Stimulated activated CD4-positive, alpha-beta T cell treated with anti-CD3 and anti-CD28 coated beads, Interleukin-2, amount 100 ng/mL, for 48 hours (primary cell): ENCODE data around the gene PLAAT2.
"Not testable (repeated sequence)": the region's sequence is repeated elsewhere in the genome, so short reads cannot be mapped to it uniquely, and the experiment has no call there.

Source experiments
- DNase-seq, 2 donors: peaks; one replicate each; pipeline ENCODE4 v3.0.0-alpha.2; 2020

The PLAAT2 gene

DNA sequence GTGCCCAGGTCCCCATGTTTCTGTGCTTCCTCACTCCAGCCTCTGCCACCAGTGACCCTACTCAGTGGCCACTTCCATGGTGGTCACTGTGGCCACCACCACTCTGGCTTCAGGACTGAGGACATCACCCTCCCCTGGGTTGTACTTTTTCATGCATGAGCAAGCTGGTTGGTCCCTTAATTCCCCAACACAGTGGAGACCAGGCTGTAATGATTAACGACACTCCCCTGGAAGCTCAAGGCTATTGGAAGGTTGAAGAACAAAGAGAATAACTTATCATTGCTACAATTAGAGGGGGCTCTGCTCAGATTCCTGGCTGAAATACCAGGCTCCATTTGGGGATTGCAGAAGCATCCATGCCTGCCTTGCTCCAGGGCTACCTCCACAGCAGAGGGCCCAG lies 16.1 kb downstream of the PLAAT2 start:
- DNase-seq = no peak

DNA sequence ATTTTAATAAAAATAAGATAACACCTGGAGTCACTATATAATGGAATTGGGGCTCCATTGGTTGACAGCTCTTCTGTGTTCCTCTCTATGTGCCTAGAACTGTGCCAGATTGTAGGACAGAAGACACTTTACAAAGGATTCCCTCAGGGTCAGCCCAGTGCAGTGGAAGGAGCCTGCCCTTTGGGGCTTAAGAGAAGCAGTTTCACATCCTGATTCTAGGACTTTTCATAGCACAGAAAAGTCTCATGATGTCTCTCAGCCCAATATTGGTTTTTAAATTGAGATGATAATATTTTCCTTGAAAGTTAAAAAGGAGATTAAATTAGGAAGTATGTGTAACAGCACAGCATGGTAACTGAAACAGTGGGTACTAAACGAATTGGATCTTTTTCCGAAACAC lies 19.5 kb downstream of the PLAAT2 start:
- no peak for DNase-seq

DNA sequence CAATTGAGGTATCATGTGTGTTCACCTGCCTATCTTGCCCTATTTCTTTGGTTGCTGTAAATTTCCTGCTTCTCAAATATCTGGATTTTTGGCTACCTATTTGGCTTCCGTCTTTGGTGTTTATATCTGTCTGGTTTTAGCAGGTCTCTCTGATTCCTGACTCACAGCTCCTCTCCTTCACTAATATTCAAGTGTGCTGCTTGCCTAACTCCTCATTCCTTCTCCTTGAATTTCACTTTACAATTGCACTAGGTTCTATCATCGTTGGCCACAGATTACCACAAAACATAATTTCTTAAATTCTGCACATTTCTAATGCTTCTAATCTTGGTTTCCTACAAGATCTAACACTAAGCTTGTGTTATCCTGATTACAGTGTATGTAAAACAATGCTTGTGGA lies 20.7 kb downstream of the PLAAT2 start:
- not testable (repeated sequence) for DNase-seq

DNA sequence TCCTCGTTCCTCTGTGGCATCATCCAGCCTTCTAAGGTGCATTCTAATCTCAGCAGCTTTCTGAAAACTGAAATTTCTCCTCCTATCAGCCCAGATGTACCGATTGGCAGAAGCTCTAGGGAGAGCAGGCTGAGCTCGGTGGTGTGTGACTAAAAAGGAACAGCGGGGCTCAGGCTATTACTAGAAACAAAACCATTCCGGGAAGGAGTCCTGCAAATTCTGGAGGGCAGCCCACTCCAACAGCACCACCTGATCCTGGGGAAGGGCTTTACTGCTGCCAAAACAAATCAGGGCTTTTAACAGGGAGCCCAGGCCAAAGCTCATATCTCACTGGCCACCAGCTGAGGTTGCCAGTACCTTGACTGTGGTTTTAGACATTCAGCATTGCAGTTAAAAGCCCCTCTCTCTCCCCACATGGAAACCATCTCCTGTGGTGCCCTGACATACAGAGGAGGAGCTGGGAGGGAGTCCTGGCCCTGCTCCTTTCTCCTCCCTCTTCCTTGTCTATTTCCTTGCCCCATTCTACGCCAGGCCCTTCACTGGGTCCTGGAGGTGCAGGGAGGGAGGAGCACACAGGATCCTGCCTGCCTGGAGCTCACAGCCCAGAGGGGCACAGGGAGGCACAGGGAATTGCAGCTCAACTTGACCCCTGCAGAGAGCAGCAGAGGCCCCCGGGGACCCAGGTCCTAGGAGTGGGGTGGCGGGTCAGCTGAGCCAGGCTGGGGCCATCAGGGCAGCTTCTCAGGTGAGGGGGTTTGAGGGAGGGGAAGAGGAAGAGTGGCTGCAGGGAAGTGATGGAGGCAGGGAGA lies 25.7 kb downstream of the PLAAT2 start:
- no peak for DNase-seq

DNA sequence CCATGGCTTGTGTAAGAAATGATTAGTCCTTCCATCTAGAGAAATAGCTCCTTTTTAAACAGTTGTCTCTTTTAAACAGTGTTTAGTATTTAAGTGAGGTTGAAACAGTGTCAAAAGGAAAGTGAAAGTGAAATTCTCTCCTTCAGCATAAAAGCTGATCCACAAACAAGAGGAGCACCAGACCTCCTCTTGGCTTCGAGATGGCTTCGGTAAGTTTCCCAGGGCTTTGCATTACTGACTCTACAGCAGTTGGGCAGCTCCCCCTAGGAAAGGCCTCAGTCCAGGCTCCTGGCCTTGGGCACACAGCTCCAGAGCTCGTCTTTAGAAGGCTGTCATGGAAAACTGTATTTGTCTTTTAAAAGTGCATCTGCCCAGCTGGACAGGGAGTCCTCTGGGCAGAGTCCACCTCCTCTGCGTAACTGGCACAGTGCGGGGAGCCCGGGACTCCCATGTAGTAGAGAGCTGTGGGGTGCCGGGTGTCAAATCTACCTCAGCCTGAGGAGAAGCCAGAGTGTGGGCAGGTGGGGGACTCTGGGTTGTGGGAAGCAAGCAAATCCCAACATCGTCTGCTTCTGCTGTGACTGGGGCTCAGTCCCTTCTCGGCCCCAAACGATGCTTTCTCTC lies 26.4 kb downstream of the PLAAT2 start, which contains the start of gene PLAAT4:
Gene PLAAT4 (plus strand): TSS at position 140 of the 624 bp plus-strand sequence. CDS start 61 bp downstream, at position 201.
- DNase-seq = peak in 1 of 2 donors; percentile 25

DNA sequence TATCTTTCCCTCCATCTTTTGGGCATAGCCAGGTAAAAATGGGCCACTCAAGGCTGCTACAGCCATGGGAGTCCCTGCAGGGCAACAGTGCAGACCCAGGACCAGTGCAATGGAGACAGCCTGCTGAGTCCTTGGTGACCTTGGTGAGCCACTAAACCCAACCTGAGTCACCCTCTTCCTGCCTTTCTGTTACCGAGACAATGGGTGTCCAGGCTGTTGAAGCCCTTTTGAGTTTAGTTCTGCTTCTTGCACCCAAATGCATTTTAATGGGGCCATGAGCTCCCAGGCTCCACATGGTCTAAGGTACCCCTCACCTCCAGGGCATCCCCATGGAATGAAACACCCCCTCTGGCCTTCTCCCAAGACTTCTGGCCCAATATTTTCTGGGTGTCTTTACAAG lies 27.4 kb downstream of the PLAAT2 start:
- DNase-seq = no peak

DNA sequence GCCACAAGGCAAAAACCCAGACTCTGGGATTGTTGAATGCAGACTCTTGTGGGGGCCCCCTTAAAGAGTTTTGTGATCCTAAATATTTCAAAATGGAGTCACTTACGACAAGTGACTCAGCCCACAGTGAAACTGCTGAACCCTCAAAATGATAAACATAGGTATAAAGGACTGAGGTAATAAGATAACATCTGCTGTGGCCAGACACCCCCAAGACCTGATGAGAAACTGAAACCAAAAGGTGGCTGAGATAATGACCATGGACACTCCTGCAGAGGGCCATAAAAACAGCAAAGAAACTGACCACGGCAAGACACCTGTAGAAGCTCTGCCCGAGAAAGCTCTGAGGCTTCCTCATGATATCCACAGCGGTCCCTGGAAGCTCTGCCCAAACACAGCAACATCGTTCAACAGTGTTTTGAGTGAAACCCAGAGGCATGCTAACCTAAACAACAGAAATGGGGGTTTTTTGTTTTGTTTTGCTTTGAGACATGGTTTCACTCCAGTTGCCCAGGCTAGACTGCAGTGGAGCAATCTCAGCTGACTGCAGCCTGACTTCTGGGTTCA lies 28.2 kb downstream of the PLAAT2 start:
- DNase-seq = no peak

DNA sequence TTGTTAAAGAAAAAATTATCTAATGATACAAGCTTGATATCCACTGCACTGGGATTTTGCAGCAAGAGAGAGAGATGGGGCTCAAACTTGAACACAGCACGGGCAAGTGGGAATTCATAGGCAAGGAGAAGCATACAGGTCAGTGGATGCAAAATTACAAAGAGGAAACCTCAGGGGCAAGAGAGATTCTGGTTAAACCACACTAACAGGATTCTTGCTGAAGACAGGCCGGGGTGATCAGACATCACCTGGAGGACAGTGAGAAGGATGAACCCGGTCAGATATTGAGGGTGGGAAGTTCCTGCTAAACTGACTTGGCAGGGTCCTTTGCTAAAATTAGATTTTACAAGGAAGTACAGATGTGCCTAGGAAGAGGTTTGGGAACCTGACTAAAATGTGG lies 29.1 kb downstream of the PLAAT2 start:
- no peak for DNase-seq

DNA sequence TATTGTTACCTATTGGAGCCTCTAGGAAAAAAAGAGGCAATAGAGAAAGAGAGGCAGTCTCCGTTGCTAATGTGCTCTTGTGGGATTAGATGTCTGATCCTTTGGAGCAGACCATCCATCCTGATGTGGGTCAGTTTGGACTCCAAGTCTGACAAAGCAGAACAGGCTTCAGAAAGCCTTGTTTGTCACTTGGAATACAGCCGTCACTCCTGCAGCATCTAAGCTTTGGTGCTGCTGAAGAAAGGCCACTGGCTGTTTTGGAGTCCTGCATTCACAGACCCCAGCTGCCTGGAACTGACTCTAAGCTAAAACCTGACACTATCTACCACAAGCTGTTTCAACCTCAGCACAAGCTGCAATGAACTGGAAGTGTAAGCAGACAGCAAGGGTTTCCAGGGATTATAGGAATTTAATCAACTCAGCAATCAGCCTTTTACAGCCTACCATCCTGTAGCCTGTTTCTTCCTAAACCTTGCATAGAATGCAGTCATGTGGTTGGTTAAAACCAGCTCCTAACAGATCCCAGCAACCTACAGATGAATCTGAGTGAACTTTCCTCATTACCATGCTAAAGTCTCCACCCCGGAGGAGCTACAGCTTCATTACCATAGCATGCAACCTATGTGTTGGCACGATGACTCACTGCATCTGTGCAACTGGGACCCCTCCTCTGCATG lies 30.2 kb downstream of the PLAAT2 start:
- DNase-seq = no peak

DNA sequence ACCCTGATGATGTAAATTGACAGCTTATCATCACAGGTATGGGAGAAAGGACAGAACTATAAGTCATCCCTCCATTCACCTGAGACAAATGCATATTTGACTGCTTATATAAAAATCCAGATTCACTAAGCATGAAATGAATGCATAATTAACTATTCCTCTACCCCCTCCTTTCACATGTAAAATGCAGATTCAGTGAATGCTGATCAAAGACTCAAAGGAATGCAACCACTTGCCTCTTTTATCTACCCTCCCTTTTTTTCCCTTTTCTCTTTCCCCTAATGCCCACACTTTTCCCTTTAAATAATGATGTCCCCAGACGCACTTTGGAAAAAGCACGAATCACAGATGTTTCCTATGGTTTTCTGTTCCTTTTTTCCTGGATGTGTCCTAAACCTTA lies 31.1 kb downstream of the PLAAT2 start:
- no peak for DNase-seq

DNA sequence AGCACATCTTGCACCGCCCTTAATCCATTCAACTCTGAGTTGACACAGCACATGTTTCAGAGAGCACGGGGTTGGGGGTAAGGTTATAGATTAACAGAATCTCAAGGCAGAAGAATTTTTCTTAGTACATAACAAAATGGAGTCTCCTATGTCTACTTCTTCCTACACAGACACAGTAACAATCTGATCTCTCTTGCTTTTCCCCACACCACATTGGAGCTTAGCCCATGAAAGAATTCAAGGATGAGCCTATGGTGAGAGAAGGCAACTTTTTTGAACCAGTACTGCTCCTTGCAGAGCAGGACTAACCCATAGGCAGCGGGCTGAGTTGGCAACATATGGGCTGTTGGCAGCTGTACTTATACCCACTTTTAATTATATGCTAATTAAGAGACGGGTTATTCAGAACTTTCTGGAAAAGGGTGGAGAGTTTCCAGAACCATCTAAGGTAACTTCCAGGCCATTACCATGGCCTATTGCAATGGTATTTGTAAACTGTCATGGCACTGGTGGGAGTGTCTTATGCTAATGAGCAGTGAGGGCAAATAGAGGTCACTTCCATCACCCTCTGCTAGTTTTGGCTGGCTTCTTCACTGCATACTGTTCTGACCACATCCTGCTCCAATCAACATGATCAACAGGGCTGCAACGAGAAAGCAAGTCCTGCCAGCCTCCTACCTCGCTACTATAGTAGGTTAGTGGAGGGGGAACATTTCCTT lies 31.9 kb downstream of the PLAAT2 start:
- DNase-seq = peak in 1 of 2 donors; percentile 19

DNA sequence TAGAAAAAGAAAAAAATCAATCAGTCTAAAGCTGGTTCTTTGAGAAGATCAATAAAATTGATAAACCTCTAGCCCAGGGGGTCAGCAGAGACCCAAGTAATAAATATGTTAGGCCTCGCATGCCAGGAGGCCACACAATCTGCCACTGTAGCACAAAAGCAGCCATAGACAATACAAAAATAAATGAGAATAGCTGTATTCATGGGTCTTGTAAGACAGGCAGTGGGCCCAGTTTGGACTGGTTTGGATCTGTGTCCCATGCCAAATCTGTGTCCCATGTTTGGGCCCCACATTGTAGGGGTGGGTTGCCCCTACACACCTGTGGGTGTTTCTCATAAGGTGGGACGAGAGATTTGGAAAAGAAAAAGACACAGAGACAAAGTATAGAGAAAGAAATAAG lies 33.2 kb downstream of the PLAAT2 start:
- DNase-seq = no peak

DNA sequence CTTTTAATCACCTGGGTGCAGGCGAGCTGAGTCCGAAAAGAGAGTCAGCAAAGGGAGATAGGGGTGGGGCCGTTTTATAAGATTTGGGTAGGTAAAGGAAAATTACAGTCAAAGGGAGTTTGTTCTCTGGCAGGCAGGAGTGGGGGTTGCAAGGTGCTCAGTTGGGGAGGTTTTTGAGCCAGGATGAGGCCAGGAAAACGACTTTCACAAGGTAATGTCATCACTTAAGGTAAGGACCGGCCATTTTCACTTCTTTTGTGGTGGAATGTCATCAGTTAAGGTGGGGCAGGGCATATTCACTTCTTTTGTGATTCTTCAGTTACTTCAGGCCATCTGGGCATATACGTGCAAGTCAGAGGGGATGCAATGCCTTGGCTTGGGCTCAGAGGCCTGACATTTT lies 33.8 kb downstream of the PLAAT2 start:
- DNase-seq = not testable (repeated sequence)

DNA sequence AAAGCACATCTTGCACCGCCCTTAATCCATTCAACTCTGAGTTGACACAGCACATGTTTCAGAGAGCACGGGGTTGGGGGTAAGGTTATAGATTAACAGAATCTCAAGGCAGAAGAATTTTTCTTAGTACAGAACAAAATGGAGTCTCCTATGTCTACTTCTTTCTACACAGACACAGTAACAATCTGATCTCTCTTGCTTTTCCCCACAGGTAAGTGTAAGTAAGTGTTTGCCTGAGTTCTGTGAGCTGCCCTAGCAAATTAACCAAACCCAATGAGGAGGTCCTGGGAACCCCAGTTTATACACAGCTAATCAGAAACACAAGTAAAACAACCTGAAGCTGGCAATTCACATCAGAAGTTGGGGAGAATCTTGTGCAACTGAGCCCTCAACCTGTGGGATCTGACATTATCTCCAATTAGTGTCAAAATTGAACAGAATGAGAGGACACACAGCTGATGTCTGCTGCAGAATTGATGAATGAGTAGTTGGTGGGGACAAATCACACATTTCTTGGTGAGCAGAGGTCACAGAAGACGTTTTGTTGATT lies 34.4 kb downstream of the PLAAT2 start:
- not testable (repeated sequence) for DNase-seq

DNA sequence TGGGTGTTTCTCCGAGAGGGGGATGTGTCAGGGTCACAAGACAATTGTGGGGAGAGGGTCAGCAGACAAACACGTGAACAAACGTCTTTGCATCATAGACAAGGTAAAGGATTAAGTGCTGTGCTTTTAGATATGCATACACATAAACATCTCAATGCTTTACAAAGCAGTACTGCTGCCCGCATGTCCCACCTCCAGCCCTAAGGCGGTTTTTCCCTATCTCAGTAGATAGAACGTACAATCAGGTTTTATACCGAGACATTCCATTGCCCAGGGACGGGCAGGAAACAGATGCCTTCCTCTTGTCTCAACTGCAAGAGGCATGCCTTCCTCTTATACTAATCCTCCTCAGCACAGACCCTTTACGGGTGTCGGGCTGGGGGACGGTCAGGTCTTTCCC lies 35.0 kb downstream of the PLAAT2 start:
- DNase-seq = not testable (repeated sequence)

DNA sequence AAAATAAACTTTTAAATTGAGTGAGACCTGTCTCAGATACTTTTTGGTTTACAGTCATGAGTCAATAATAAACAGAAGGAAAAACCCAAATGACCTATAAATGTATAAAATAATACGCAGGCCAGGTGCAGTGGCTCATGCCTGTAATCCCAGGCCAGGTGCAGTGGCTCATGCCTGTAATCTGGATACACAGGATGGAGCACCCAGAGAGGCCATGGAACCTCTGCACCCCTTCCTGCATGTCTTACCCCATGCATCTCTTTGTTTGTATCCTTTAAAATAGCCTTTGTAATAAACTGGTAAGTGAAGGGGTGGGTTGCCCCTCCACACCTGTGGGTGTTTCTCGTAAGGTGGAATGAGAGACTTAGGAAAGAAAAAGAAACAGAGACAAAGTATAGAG lies 35.5 kb downstream of the PLAAT2 start:
- DNase-seq = no peak

DNA sequence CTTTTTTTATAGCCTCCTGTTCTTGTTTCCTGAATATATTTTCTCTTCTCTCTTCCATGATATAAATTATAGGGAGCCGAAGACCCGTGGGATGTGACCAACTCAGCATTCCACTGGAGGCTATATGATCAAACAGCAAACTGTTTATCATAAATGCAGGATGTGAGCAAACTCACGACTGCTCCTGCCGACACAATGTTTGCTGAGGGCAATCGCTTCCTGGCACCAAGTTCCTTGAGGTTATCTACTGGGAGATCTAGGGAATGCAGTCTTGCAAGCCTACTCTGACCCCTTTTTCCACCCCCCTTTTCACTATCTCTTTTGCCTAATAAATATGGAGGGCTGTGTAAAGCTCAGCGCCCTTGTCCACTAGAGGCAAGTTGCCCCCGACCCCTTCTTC lies 40.0 kb downstream of the PLAAT2 start:
- no peak for DNase-seq

DNA sequence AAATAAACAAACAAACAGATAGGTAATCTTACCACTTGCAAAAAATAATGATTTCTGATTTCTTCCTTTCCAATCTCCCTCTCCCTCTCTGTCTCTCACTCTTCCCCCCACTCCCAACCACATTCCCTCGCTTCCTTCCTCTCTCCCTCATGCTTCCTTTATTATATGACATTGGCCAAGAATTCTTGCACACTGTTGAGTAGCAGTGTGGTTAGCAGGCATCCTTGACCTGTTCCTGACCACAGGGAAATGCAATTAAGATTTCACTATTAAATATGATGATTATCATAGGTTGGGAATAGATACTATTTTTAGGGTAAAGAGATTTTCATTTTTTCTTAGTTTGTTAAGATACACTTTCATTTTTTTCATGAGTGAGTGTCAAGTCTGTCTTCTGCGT lies 41.3 kb downstream of the PLAAT2 start:
- DNase-seq = no peak

DNA sequence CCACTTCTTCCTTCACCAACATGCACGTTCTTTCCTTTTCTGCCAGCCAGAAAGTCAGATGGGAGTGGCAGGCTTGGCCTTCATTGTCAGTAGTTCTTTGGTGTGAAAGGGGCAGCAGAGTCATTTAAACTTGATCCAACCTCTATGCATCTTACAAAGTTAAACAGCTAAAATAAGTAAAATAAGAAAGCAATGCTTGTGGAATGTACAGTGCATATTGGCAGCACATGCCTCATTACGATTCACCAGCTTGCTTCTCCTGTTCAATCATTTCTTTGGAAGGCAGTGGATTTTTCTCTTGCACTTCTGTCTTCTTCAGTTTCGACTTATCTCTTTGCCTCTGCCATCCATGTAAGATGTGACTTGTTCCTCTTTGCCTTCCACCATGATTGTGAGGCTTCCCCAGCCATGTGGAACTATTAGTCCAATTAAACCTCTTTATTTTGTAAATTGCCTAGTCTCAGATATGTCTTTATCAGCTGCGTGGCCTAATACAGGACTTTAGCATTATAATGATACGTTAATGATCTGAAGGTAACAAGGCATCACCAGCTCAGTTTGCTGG lies 42.5 kb downstream of the PLAAT2 start:
- DNase-seq = no peak

DNA sequence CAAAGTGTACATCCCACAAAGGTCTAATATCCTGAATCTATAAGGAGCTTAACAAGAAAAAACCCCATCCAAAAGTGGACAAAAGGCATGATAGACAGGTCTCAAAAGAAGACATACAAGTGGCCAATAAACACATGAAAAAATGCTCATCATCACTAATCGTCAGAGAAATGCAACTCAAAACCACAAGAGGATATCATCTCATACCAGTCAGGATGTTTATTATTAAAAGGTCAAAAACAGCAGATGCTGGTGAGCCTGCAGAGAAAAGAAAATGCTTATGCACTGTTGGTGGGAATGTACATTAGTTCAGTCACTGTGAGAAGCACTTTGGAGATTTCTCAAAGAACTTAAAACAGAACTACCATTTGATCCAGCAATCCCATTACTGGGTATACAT lies 44.6 kb downstream of the PLAAT2 start:
- DNase-seq = no peak

DNA sequence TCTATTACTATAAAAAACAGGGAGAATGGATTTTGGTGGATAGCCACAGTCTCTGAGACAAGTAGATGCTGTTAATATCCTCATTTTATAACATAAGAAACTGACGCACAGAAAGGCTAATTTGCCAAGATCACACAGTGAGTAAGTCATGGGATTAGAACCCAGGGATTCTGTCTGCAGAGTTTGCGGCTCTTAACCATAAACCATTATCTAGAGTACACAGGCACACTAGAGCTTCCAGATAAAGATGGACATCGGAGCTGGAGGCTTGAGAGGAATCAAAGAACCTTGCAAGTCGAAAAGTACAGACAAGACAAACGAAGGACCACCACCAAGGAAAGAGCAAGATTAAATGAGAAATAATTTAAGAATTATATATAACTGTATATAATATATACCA lies 46.0 kb downstream of the PLAAT2 start:
- no peak for DNase-seq

DNA sequence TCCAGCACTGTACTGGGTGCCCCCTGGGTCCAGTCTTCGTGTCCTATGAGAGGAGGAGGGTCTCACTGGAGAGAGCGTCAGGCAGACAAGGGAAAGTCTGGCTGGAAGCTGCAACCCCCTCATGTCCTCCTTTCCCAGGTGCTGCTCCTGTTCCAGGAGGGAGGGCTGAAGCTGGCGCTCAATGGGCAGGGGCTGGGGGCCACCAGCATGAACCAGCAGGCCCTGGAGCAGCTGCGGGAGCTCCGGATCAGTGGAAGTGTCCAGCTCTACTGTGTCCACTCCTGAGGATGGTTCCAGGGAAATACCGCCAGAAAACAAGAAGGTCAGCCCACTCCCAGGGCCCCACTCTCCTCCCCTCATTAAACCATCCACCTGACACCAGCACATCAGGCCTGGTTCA lies 47.1 kb downstream of the PLAAT2 start:
- no peak for DNase-seq
